ENCODE measurements around the gene SRPX. TPM values are rescaled to one million over a fixed set of nuclear protein-coding genes. Genes with fewer than 3 reads are reported as not detected.
A peak's percentile ranks its signal among the peaks of the same experiment; 100 is the strongest.

SRPX gene
- total and polyA plus RNA-seq, 2 of the 13 experiments (the other 11 are each of a cell fraction or from before 2014, with no cell fraction given): 0.30 TPM; not detected in 1

DNA sequence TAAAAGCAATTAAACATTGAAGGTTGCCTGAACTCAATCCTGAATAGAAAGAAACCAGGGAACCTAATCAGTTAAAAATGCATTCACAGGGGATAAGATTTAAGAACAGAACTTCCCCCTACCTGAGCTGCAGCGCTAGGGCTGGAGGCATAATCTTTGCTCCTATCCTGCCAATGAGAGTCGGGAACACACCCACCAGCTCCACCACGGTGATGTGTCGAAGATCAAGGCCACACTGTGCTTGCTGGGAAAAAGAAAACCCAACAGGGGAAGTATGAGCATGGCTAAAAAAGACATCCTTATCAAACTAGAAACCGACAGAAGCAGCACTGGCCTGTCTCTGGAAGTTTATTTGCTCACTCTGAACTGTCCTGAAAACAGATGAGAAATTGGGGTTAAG is 66.3 kb downstream of the SRPX start:
- Histone ChIP-seq H3K4me3 (replicated peaks in 1 of 3; ENCODE audit: insufficient read depth in 1 of 3, low read depth in 2 of 3, low read length in 3 of 3) (no peak overlapping the region), H2AFZ (ENCODE audit: low read length) (no peak overlapping the region), H3K27ac (ENCODE audit: extremely low read length, insufficient read depth, low read length) (no peak overlapping the region), H3K36me3 (replicated peaks in 1 of 2; ENCODE audit: control insufficient read depth in 1 of 2, insufficient read depth in 2 of 2, low read length in 2 of 2) (no peaks in the 10 kb centered on the region), H3K4me2 (ENCODE audit: low read depth, low read length) (no peak overlapping the region), H4K20me1 (ENCODE audit: insufficient read depth, low read length) (no peaks in the 10 kb centered on the region), H3K79me2 (ENCODE audit: insufficient read depth, low read length) (no peaks in the 10 kb centered on the region), H3K4me1 (ENCODE audit: insufficient read depth, low read length) (peaks cover 6% of the 10 kb centered on the region; the same call in 1 of the 2 replicates), H3K27me3 (ENCODE audit: control insufficient read depth in 1 of 2, insufficient read depth in 2 of 2, low read length in 2 of 2) (no peaks in the 10 kb centered on the region), H3K9me3 (ENCODE audit: low read length) (no peaks in the 10 kb centered on the region), H3K9ac (ENCODE audit: insufficient read depth, low read depth, low read length) (no peak overlapping the region)
- WGBS (ENCODE audit: low lambda C conversion rate): 12% methylated on average over 5 of the region's 5 CpGs
- CTCF ChIA-PET (ENCODE audit: low intra/inter-chr PET ratio, low total read pairs): no interaction called here
- FAIRE-seq (no peak), DNase-seq (ENCODE audit: low spot score) (peak; percentile 2), ATAC-seq (no peak; the same call in 2 of the 3 replicates)
- TF ChIP-seq CC2D1A (CRISPR knock-in tag; IDR thresholded peaks at IDR 0.05): no peak
- TF ChIP-seq HNRNPH1 (optimal IDR thresholded peaks at IDR 0.05; ENCODE audit: low read depth, low read length): no peak
- TF ChIP-seq, protein P1, sequence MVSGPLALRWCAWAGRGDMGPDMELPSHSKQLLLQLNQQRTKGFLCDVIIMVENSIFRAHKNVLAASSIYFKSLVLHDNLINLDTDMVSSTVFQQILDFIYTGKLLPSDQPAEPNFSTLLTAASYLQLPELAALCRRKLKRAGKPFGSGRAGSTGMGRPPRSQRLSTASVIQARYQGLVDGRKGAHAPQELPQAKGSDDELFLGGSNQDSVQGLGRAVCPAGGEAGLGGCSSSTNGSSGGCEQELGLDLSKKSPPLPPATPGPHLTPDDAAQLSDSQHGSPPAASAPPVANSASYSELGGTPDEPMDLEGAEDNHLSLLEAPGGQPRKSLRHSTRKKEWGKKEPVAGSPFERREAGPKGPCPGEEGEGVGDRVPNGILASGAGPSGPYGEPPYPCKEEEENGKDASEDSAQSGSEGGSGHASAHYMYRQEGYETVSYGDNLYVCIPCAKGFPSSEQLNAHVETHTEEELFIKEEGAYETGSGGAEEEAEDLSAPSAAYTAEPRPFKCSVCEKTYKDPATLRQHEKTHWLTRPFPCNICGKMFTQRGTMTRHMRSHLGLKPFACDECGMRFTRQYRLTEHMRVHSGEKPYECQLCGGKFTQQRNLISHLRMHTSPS (CRISPR knock-in tag; IDR thresholded peaks at IDR 0.05; ENCODE audit: low read depth): no peak
- TF ChIP-seq MEIS1 (CRISPR knock-in tag; IDR thresholded peaks at IDR 0.05; ENCODE audit: borderline replicate concordance): no peak
- TF ChIP-seq, protein P2, sequence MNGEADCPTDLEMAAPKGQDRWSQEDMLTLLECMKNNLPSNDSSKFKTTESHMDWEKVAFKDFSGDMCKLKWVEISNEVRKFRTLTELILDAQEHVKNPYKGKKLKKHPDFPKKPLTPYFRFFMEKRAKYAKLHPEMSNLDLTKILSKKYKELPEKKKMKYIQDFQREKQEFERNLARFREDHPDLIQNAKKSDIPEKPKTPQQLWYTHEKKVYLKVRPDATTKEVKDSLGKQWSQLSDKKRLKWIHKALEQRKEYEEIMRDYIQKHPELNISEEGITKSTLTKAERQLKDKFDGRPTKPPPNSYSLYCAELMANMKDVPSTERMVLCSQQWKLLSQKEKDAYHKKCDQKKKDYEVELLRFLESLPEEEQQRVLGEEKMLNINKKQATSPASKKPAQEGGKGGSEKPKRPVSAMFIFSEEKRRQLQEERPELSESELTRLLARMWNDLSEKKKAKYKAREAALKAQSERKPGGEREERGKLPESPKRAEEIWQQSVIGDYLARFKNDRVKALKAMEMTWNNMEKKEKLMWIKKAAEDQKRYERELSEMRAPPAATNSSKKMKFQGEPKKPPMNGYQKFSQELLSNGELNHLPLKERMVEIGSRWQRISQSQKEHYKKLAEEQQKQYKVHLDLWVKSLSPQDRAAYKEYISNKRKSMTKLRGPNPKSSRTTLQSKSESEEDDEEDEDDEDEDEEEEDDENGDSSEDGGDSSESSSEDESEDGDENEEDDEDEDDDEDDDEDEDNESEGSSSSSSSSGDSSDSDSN (CRISPR knock-in tag; IDR thresholded peaks at IDR 0.05): no peak
- TF ChIP-seq ZNF543 (CRISPR knock-in tag; IDR thresholded peaks at IDR 0.05): no peak
- no peak for TF ChIP-seq MTF1 (CRISPR knock-in tag; IDR thresholded peaks at IDR 0.05)
- TF ChIP-seq NFE2L1 (CRISPR knock-in tag; IDR thresholded peaks at IDR 0.05; ENCODE audit: borderline replicate concordance): no peak
- TF ChIP-seq MXI1 (IDR thresholded peaks at IDR 0.05; ENCODE audit: borderline replicate concordance, low read depth, low read length): no peak
- TF ChIP-seq, protein P3, sequence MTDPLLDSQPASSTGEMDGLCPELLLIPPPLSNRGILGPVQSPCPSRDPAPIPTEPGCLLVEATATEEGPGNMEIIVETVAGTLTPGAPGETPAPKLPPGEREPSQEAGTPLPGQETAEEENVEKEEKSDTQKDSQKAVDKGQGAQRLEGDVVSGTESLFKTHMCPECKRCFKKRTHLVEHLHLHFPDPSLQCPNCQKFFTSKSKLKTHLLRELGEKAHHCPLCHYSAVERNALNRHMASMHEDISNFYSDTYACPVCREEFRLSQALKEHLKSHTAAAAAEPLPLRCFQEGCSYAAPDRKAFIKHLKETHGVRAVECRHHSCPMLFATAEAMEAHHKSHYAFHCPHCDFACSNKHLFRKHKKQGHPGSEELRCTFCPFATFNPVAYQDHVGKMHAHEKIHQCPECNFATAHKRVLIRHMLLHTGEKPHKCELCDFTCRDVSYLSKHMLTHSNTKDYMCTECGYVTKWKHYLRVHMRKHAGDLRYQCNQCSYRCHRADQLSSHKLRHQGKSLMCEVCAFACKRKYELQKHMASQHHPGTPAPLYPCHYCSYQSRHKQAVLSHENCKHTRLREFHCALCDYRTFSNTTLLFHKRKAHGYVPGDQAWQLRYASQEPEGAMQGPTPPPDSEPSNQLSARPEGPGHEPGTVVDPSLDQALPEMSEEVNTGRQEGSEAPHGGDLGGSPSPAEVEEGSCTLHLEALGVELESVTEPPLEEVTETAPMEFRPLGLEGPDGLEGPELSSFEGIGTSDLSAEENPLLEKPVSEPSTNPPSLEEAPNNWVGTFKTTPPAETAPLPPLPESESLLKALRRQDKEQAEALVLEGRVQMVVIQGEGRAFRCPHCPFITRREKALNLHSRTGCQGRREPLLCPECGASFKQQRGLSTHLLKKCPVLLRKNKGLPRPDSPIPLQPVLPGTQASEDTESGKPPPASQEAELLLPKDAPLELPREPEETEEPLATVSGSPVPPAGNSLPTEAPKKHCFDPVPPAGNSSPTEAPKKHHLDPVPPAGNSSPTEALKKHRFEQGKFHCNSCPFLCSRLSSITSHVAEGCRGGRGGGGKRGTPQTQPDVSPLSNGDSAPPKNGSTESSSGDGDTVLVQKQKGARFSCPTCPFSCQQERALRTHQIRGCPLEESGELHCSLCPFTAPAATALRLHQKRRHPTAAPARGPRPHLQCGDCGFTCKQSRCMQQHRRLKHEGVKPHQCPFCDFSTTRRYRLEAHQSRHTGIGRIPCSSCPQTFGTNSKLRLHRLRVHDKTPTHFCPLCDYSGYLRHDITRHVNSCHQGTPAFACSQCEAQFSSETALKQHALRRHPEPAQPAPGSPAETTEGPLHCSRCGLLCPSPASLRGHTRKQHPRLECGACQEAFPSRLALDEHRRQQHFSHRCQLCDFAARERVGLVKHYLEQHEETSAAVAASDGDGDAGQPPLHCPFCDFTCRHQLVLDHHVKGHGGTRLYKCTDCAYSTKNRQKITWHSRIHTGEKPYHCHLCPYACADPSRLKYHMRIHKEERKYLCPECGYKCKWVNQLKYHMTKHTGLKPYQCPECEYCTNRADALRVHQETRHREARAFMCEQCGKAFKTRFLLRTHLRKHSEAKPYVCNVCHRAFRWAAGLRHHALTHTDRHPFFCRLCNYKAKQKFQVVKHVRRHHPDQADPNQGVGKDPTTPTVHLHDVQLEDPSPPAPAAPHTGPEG (CRISPR knock-in tag; IDR thresholded peaks at IDR 0.05): no peak
- intact Hi-C loops (cut with micrococcal nuclease; ENCODE audit: unreplicated experiment) (no loop called here), in situ Hi-C loops (cut with HindIII; ENCODE audit: extremely low pct_ligation_motif_present, low pct_unique_long_range_greater_than_20kb) (no loop called here)
- BruUV-seq (replicated peaks): no TSS peak
- POLR2A ChIA-PET: no interaction called here
